HG03442 (cell line): ENCODE measurements around the gene TMUB2.

Source experiments
- ATAC-seq: cut with Tn5 transposase; IDR thresholded peaks from one replicate; pipeline ENCODE4 v1.9.1; 2021; ENCODE audit warnings: mild to moderate bottlenecking, moderate library complexity; ENCODE audit not compliant: unreplicated experiment

TMUB2 gene

DNA sequence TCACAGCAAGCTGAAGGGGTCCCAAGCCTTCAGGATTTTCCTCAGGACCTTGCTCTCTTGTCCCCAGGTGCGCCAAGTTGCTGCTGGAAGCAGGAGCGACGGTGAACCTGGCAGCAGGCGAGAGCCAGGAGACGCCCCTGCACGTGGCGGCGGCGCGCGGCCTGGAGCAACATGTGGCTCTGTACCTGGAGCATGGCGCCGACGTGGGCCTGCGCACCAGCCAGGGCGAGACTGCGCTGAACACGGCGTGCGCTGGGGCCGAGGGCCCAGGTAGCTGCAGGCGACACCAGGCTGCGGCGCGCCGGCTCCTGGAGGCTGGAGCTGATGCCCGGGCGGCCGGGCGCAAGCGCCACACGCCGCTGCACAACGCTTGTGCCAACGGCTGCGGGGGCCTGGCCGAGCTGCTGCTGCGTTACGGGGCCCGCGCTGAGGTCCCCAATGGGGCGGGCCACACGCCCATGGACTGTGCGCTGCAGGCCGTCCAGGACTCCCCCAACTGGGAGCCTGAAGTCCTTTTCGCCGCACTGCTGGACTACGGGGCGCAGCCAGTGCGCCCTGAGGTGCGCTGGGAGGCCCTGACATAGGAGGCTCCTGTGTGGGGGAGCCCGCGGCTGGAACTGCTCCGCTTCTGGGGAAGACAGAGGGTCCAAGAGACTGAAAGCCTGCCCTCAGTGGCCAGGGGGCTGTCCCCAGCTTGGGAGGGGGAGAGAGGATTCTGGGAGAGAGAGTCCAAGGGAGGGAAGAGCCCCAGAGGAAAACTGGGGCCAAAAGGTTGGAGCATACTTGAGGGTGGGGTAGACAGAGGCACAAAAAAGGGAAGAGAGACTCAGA lies 9.9 kb upstream of the TMUB2 start:
- no peak for ATAC-seq

DNA sequence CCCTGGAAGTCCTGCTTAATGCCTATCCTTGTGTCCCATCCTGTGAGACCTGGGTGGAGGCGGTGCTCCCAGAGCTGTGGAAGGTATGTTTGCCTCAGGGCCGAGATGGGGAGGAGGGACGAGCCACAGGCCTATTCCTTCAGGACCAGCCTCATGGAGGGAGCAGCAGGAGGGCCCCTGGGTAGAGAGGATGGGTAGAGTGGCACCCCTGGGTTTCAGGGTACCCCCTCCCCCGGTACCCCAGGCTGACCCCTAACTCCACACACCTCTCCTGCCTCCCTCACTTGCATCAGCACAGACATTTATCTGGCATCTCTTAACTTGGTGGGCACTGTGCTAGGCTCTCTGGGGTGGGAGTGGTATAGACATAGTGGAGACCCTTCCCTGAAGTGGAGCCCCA lies 9.1 kb upstream of the TMUB2 start:
- ATAC-seq, result no peak

GRCh38 chr17:44178133-44178532 lies 8.6 kb upstream of the TMUB2 start:
- no peak for ATAC-seq

- no peak for ATAC-seq
Measured at GRCh38 chr17:44183024-44183423, 3.7 kb upstream of the TMUB2 start.

DNA sequence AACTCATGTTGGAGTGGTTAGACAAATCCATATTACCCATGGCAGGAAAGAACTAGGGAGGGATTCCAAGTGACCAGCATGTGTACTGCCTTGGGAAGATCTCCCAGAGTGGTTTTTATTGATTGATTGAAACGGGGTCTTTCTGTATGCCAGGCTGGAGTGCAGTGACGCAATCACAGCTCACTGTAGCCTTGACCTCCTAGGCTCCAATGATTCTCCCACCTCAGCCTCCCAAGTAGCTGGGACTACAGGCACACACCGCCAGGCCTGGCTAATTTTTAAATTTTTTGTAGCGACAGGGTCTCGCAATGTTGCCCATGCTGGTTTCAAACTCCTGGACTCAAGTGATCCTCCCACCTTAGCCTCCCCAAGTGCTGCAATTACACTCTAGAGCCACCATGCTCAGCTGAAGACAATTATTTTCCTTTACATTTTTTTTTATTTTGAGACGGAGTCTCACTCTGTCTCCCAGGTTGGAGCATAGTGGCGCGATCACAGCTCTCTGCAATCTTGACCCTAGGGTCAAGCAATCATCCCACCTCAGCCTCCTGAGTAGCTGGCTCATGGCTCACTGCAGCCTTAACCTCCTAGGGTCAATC lies 2.5 kb upstream of the TMUB2 start:
- ATAC-seq, result no peak

- peak; percentile 36 for ATAC-seq
Measured at GRCh38 chr17:44187131-44187899, 543 bp downstream of the TMUB2 start.

DNA sequence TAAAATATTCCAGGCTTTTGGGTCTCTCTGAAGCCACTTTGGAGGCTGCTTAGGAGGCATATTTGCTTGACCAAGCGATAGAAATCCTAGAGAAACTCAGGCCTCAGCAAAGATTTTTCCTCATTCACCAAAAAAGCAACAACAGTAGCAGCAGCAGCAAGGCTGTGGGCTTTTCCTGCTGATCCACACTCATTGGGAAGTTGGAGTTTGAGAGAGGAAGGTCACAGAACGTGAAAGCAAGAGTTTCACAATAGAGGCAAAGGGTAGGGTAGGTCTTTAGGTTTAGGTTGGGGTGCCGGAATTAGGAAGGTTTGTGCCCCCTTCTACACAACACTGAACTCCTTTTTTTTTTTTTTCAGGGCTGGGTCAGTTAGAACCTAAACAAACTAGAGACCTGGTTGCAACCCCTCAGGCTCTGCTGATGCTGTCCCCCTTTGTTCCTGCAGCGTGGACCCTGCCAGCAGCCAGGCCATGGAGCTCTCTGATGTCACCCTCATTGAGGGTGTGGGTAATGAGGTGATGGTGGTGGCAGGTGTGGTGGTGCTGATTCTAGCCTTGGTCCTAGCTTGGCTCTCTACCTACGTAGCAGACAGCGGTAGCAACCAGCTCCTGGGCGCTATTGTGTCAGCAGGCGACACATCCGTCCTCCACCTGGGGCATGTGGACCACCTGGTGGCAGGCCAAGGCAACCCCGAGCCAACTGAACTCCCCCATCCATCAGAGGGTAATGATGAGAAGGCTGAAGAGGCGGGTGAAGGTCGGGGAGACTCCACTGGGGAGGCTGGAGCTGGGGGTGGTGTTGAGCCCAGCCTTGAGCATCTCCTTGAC lies 2.0 kb downstream of the TMUB2 start:
- ATAC-seq, result no peak

GRCh38 chr17:44190481-44190880 lies 3.7 kb downstream of the TMUB2 start:
- ATAC-seq, result no peak

DNA sequence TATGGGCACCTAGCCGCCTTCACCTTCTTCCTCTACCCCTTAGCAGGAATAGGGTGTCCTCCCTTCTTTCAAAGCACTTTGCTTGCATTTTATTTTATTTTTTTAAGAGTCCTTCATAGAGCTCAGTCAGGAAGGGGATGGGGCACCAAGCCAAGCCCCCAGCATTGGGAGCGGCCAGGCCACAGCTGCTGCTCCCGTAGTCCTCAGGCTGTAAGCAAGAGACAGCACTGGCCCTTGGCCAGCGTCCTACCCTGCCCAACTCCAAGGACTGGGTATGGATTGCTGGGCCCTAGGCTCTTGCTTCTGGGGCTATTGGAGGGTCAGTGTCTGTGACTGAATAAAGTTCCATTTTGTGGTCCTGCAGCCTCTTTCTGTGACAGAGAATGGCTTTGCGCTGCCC lies 4.6 kb downstream of the TMUB2 start:
- no peak for ATAC-seq

DNA sequence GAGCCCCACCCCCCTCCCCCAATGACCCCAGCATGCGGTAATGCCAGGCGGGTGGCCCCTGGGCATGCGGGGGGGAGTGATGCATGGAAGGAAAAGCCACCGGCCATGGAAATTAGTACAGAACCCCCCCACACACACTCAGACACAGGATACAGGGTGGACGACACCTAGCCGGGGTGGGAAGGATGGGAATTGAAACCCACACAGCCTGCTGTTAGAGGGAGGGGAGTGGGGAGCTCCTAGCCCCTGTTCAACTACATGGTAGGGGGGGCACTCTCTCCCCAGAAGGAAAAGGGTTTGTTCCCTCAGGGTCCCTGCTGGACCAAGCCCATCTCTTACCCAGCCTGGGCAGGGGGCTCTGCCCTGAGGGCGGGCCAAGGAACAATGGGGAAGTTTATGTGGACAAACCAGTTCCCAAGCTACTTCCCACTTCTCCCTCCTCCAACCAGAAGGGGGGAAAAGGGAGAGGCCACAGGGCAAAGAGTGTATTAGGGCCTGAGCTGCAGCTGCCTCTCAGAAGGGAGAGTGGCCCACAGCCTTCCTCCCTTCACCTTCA lies 5.2 kb downstream of the TMUB2 start:
- no peak for ATAC-seq

- ATAC-seq, result no peak
Measured at GRCh38 chr17:44192750-44193149, 6.0 kb downstream of the TMUB2 start.

DNA sequence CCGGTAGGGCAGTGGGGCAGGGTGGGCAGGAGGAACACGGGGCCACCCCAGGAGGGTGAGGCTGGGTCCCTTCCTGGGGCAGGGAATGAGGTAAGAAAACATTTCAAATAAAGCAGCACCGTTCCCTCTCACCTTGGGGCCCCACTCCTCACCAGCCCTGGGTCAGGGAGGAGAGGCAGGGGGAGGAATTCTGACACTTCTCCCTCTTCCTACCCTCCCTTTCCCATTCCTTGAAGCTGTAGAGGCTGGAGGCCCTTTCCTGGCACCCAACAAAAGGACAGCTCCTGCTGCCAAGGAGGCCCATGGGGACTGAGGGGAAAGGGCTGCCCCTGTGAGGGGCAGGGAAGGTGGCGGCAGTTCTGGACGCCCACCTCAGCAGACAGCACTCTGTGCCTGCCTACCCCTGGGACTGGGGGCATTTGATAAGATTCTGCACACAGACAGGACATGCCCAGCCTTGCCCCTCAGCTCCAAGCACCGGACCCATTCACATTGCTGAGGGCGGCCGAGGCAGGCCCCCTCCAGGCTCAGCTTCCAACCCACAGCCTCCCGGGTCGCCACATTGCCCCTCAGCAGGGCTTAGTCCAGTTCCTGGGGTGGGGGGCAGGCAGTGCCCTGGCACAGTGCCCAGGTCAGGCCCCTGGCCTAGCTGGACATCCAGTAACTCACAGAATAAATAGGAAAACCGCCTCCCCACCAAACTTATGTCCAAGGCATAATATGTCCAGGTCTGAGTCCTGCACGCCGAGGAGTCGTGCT lies 6.7 kb downstream of the TMUB2 start:
- no peak for ATAC-seq

GRCh38 chr17:44197107-44197506 lies 10.3 kb downstream of the TMUB2 start:
- no peak for ATAC-seq

DNA sequence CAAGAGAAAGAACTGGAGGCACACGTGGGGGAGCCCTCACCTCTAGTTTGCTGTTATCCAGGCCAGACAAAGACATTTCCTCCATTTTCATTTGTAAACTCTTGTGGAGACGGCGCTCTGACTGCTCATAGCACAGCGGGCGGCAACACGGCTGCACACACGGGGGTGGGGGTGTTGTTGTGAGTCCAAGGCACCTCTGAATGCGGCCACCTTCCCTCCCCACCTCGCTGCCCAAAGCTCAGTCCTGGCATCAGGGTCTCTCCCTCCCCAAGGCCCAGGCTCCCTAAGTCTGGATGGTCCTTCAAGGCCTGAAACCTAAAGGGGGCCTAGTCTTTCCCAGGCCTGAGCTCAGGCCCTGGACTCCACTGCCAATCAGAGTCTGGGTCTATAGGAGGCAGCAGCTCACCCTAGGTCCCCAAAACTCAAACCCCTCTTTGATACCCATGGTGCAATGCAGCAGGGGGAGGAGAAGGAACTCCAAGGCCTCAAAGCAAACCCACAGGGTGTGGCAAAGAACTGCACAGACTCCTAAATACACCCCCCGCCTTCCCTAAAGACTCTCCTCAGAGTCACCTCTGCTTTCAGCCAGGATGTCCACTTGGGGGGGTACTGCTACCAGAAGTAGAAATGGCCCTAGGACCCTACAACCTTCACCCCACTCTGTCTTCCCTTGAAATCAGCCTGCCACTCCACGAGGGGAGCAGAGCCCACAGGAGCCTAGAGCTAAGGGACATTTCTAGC lies 11.4 kb downstream of the TMUB2 start:
- no peak for ATAC-seq

- peak; percentile 24 for ATAC-seq
Measured at GRCh38 chr17:44198721-44199552, 12.2 kb downstream of the TMUB2 start.

DNA sequence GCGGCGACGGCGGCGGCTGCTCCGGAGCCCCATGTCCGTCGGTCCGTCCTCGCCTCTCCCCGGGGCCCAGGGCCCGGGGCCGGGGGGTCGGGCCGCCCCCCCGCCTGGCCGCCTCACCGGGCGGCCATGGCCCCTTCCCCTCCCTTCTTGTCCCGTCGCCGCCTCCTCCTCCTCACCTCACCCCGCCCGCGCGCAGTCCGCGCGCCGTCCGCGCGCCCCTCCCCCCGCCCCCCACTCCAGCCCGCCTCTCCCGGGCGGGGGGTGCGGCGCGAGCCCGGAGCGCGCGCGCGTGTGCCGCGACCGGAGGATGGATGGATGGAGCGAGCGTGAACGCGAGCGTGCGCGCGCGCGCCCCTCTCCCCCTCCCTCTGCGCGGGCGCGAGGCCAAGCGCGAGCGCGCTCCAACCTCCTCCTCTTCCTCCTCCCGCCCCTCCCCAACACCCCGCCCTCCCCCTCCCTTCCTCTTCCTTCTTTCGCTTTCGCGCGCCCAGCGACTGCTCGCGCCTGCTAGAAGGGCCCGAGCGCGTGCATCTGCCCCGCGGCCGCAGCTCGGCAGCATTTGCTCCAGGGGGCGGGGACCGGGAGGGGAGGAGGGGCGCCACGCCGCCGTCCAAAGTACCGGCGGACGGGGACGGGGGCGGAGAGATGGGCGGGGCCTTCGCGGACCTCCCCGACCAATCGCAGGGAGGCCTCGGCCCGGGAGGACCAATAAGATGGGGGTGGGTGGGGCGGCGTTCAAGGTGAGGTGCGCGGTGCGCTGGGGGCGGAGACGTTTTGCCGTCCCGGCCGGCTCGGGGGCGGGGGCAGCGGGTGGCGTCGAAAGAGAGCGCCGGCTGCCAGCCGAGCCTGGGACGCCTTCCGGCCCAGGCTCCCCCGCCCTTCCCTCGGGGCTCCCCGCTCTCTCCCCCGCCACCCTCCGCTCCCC lies 13.0 kb downstream of the TMUB2 start, which contains the start of gene ATXN7L3:
Gene ATXN7L3 (minus strand): TSS at position 332 of the 925 bp plus-strand sequence. CDS start 1,814 bp downstream, outside the sequence.
- peak; percentile 63 for ATAC-seq

DNA sequence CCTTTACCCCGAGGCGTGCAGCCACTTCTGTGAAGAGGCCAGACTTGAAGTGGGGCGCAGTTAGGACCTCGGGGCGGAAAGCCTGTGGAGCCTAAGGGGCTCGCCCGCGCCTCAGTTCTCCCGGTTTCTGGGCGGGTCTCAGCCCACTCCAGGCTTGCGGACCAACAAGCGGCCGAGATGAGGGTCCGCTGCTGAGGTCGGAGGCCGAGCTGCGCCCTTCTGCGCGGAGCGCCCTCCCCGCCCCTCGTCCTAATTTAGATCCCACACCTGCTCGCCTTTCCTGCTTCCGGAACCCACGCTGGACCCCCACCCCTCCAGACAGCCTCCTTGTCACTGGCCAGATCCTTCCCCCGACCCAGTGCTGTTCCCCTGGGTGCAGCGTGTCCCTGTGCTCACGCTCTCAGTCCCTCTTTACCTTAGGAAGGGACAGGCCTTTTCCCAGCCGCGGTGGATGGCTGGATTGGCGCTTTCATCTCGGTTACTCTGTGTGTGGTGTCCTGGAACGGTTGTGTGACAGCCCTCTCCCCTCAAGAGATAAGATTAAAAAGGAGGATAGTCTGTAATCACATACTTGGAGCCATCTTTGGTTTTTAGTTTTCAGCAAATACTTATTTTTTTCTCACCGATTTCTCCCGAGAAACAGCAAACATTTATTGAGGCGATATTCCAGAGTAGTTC lies 13.8 kb downstream of the TMUB2 start:
- no peak for ATAC-seq
